ENCODE data around the gene DCAF4.

DNA sequence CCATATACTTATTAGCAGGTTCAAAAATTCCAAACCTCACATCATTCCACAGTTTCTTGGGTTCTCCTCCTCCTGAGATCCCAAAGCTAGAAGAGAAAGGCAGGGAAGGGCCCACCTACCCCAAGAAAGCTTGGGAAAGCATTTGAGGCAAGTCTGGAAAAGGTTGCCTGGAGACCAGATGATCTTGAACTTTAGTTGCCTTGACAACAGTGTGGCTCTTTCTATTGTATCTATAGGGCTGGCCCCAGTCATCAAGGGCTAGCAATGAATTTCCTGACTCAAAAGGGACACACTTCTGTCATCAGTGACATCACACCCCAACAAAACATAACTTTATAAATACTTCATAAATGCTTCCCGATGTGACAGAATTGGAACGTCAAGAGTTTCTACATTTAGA is 60.6 kb downstream of the DCAF4 start:
- TF ChIP-seq POLR2A (IDR thresholded peaks at IDR 0.05) (no peak), EP300 (IDR thresholded peaks at IDR 0.05) (no peak)
- TF ChIP-seq, protein P1, sequence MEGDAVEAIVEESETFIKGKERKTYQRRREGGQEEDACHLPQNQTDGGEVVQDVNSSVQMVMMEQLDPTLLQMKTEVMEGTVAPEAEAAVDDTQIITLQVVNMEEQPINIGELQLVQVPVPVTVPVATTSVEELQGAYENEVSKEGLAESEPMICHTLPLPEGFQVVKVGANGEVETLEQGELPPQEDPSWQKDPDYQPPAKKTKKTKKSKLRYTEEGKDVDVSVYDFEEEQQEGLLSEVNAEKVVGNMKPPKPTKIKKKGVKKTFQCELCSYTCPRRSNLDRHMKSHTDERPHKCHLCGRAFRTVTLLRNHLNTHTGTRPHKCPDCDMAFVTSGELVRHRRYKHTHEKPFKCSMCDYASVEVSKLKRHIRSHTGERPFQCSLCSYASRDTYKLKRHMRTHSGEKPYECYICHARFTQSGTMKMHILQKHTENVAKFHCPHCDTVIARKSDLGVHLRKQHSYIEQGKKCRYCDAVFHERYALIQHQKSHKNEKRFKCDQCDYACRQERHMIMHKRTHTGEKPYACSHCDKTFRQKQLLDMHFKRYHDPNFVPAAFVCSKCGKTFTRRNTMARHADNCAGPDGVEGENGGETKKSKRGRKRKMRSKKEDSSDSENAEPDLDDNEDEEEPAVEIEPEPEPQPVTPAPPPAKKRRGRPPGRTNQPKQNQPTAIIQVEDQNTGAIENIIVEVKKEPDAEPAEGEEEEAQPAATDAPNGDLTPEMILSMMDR (IDR thresholded peaks at IDR 0.05) = no peak

All from gastroesophageal sphincter (tissue), 3 donors.